ENCODE data around the gene SLC9C1.
"Not testable (repeated sequence)": the region's sequence is repeated elsewhere in the genome, so short reads cannot be mapped to it uniquely, and the experiment has no call there.

SLC9C1 gene

GRCh38 chr3:112199622-112200316 is 94.2 kb downstream of the SLC9C1 start:
- DNase-seq (ENCODE audit: low read depth in 1 of 2, low spot score in 1 of 2): no peak

GRCh38 chr3:112197131-112197530 is 96.9 kb downstream of the SLC9C1 start:
- no peak for DNase-seq (ENCODE audit: low read depth in 1 of 2, low spot score in 1 of 2)

GRCh38 chr3:112187300-112187699 is 106.7 kb downstream of the SLC9C1 start:
- no peak for DNase-seq (ENCODE audit: low read depth in 1 of 2, low spot score in 1 of 2)

DNA sequence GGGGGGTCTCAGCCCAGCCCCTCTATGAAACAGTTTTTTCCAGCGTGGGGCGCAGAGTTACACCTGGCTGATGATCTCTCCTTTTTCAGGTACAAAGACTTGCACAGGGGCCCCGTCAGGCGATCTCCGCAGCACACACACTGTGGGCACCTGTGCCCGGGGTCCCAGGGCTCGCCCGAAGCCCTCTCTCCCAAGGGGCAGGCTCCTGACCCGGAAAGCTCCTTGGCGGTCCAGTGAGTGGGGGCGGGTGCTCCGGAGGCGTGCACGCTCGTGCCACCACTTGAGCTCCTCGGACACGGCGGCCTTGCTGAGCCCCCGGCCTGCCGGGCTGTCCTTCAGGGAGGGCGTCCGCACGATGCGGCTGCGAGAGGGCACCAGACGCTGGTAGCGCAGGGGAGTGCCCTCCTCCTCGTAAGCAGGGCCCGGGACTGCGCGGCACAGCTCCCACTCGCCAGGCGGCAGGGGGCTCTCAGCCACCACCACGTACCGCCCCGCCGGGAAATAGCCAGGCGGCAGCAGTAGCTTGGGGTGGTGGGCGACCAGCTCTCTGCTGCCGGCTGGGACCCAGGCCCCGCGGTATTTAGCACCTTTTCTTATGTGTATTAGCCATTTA is 108.5 kb downstream of the SLC9C1 start:
- DNase-seq (ENCODE audit: low read depth in 1 of 2, low spot score in 1 of 2): not testable (repeated sequence)

- no peak for DNase-seq (ENCODE audit: low read depth in 1 of 2, low spot score in 1 of 2)
These were observed 118.4 kb downstream of the SLC9C1 start for GRCh38 chr3:112175646-112176045.

DNA sequence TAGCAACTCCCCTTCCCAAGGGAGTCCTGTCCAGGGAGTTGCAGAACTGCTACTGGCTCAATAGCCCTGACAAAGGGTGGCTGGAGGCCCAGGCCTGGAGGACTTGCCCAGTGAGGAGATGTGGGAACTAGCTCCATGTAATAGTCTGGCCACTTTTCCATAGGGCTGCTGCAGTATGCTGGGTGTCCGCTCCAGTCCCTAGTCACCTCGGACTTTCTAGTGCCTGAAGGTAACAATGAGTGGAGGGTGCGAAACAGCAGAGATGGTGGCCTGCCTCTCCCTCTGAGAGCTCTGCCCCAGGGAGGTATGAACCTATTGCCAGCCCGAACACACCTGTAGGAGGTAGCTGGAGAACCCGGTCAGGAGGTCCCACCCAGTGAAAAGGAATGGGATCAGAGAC is 119.0 kb downstream of the SLC9C1 start:
- DNase-seq (ENCODE audit: low read depth in 1 of 2, low spot score in 1 of 2): no peak

- no peak for DNase-seq (ENCODE audit: low read depth in 1 of 2, low spot score in 1 of 2)
These were observed 122.9 kb downstream of the SLC9C1 start for GRCh38 chr3:112171144-112171543.

DNA sequence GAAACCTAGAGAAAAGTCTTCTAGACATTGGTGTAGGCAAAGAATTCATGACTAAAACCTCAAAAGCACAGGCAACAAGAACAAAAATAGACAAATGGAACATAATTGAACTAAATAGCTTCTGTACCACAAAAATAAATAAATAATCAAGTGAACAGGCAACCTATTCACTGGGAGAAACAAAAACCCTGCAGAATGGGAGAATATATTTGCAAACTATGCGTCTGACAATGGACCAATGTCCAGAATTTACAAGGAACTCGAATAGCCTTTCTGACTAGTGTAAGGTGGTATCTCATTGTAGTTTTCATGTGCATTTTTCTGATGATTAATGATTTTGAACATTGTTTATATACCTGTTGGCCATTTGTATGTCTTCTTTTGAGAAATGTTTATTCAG is 124.0 kb downstream of the SLC9C1 start:
- DNase-seq (ENCODE audit: low read depth in 1 of 2, low spot score in 1 of 2): no peak

DNA sequence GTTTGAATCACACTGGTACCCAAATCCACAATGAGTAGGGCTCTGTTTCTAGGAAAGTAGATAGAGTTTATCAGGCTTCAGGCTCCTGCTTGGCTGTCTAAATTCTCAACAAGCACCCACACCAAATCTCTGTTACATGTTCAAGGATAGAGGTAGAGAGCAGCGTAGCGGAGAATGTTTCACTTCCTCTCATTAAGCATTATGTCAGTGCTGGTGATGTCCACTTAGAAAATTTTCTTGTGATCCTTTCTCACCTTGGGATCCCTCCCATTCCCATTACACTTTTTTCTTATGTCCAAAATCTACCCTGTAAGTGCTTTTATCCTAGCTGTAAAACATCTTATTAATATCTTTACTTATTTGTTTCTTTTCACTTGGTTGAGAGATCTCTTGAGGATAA is 126.3 kb downstream of the SLC9C1 start:
- DNase-seq (ENCODE audit: low read depth in 1 of 2, low spot score in 1 of 2): no peak

DNA sequence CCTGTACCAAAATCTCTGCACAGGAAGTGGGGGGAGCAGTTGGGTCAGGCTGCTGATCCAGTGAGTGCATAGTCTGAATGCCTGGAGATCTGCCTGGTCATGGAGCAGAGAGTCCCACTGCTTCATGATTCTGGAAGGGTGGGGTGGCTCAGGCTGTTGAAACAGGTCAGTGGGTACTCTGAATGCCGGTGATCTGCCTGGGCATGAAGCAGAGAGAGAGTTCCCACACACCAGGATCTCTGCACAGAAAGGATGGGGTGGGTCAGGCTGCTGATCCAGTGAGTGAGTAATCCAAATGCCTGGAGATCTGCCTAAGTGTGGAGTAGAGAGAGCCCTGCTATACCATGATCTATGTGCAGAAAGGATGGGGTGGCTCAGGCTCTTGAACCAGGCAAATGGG is 144.9 kb downstream of the SLC9C1 start:
- DNase-seq (ENCODE audit: low read depth in 1 of 2, low spot score in 1 of 2): no peak

DNA sequence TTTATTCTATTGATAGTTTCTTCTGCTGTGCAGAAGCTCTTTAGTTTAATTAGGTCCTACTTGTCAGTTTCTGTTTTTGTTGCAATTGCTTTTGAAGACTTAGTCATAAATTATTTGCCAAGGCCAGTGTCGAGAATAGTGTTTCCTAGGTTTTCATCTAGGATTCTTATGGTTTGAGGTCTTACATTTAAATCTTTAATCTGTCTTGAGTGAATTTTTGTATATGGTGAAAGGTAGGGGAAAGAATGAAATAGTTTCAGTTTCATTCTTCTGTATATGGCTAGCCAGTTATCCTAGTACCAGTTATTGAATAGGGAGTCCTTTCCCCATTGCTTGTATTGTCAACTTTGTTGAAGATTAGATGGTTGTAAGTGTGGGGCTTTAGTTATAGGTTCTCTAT is 150.3 kb downstream of the SLC9C1 start:
- no peak for DNase-seq (ENCODE audit: low read depth in 1 of 2, low spot score in 1 of 2)

DNA sequence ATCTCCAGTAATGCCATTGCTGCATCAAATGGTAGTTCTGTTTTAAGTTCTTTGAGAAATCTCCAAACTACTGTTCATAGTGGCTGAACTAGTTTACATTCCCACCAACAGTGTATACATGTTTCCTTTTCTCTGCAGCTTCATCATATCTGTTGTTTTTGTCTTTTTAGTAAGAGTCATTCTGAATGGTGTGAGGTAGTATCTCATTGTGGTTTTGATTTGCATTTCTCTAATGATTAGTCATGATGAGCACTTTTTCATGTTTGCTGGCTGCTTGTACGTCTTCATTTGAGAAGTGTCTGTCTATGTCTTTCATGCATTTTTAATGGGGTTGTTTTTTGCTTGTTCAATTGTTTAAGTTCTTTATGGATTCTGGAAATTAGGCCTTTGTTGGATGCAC is 150.8 kb downstream of the SLC9C1 start:
- DNase-seq (ENCODE audit: low read depth in 1 of 2, low spot score in 1 of 2): no peak

DNA sequence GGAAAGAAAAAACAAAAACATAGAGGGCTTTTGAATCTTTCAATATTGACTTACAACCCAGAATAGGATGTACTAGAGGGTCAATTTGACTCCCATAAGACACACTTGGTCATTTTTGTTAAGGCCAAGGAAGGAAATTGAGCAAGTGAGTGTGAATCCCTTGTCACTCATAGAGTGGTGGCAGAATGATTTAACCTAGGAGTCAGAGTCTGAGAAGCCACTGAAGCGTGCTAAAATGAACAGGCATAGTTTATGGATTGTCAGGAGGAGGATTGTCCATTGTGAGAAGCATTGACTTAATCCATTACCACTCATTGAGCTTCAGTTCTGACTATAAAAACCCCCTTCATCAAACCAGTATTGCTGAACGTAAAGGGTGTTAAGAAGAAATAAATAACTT is 152.7 kb downstream of the SLC9C1 start:
- no peak for DNase-seq (ENCODE audit: low read depth in 1 of 2, low spot score in 1 of 2)

- no peak for DNase-seq (ENCODE audit: low read depth in 1 of 2, low spot score in 1 of 2)
These were observed 153.4 kb downstream of the SLC9C1 start for GRCh38 chr3:112140584-112140983.

DNA sequence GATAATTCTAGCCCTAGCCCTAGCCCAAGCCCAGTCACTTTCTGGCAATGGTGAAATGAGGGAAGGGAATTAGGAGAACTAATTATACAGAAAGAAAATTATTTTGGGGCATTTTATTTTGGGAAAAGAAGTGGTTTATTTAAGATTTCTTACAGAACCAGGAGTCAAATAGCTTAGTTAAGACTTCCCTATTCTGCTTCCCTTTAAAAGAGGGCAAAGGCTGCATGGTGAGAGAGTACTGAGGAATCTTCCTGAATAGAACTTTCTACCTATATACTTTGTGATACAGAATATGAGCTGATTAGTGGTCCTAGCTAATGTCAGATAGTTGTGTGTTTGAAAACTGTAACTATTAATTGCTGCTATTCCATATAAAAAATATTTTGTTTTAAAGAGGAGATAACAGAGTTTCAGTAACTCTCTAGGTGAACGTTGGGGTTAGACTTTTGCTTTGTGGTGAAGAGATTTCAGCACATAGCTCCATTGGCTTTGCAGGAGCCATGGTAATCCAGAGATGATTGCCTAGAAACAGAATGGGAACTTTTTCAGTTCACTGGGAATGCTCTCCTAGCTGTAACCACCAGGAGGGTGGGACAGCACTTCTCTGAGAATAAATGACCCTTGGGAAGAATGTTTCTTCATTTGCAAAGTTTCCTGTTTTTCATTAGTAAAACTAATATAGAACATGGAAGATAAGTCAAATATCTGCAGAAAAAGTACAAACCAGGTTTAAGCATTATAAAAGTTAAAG is 155.6 kb downstream of the SLC9C1 start:
- DNase-seq (ENCODE audit: low read depth in 1 of 2, low spot score in 1 of 2): no peak

DNA sequence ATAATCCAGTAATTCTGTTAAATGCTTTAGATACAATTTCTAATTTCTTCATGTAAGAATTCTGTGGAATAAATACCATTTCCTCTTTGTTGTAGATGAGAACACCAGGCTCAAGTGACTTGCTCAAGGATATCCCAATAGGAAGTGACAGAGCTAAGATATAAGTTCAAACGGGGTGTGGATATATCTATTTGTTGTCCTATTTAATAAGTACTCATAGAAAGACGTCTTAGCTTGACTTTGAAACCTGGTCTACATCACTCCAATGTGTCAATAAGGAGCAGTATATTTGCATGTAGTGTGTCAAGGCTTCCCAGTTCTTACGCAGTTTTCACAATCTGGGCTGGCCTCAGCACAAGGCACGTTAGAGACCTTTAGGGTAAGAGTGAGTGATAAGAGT is 156.2 kb downstream of the SLC9C1 start:
- no peak for DNase-seq (ENCODE audit: low read depth in 1 of 2, low spot score in 1 of 2)

GRCh38 chr3:112136959-112137693 is 156.9 kb downstream of the SLC9C1 start:
- no peak for DNase-seq (ENCODE audit: low read depth in 1 of 2, low spot score in 1 of 2)

DNA sequence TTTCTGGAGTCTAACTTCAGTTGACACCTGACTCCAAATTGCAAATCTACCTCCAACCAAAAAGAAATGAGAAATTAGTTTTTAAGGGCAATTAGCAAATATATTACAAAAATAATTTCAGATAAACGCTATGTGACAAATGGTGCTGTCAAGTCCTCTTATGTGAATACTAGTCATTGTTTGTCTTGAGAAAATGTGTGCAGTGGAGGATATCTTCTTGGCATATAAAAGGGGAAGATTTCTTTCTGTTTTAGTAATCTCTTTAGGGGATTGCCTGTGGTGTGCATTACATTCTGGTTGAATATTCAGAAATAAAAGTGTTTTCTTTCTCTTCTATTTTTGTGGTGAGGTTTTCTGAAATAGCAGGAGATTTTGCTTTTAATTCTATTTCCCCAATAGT is 158.0 kb downstream of the SLC9C1 start:
- DNase-seq (ENCODE audit: low read depth in 1 of 2, low spot score in 1 of 2): no peak

- DNase-seq (ENCODE audit: low read depth in 1 of 2, low spot score in 1 of 2): no peak
These were observed 159.5 kb downstream of the SLC9C1 start for GRCh38 chr3:112134335-112135124.

- no peak for DNase-seq (ENCODE audit: low read depth in 1 of 2, low spot score in 1 of 2)
These were observed 160.2 kb downstream of the SLC9C1 start for GRCh38 chr3:112133626-112134334.
